ENCODE data around the gene CLCA2.

Gene CLCA2

DNA sequence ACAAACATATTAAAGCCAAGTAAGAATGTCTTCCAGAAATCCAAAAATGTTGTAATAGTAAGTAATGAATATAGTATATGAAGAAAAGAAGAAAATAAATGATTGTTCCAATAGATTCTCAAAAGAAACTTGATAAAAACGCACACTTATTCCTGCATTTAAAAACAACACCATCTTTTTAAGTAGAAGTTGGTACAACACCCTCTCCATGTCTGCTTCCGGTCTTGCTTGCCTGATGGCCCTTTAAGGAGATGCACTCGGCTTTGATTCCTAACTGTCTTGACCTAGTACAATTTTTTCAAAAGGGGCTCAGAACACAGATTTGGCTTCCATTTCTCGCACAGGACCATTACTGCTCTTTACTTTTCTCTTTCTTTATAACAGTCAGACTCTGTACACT is 53.7 kb downstream of the CLCA2 start:
- DNase-seq: no peak

DNA sequence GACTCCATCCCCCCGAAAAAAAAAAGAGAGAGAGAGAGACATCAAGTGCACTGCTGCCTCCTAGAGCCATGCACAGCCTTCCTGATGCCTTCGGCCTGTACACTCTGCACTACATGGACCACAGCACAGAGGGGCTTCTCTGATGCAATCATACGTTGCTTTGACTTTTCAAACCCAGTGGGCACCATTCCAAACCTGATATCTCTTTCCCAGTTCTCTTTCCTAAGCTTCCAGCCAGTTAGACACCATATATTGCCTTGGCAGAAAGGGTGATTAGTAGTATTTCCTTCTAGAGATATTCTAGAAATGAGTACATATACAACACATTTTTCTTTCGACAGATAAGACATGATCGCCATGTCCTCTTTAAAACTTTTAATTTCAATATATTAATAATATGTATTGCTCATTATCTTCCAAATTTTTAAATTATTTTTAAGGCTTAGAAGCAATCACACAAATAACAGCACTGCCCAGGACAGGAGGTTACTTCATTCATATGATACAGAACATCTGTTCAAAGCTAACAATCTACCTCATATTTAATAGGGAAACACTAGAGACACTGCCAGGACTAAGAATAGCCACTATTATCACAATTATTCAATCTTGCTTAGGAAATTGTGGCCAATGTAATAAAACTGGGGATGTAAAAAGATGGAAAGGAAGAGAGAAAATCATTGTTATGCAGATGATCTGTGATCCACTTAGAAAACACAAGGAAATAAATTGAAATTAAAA is 54.6 kb downstream of the CLCA2 start:
- no peak for DNase-seq

DNA sequence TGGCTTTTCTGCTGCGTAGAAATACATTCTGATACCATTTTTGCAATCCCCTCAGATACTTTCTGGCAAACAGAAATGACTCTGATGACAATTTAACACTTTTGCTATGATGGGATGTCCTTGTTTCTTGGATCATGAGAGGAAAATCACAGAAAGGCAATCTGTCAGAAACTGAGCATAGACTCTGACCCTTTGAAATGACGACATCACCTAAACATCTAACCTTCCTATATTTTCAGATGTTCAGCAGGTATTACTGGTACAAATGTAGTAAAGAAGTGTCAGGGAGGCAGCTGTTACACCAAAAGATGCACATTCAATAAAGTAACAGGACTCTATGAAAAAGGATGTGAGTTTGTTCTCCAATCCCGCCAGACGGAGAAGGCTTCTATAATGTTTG is 58.0 kb downstream of the CLCA2 start:
- no peak for DNase-seq

DNA sequence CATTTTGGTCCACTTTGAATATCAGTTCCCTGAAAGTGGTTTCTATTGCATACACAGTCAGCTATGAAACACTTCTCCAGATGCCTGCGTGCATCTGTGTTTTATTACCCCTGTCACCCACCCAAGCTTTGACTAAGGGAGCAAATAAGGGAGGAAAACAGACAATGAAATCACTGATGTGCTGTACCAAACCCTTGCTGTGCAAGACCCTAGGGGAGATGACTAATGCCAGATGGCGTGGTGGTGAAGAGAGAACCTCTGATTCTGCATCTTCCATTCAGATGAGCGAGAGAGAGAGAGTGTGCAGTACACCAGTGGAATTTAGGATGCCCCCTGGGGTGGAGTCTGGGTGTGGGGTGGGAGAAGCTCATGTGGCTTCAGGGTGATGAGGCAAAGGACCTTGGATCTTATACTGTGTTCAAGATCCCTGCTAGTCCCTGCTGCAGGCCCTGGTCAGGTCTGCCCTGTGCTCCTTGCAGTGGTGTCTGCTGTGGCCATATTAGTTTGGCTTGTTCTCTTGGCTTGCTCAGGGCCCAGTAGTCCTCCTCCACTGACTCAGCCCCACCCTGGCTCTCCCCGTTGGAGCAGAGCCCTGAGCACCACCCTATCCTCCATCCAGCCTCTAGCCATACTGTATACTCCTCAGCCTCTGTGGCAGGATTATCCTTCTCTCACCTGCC is 63.3 kb downstream of the CLCA2 start:
- no peak for DNase-seq

DNA sequence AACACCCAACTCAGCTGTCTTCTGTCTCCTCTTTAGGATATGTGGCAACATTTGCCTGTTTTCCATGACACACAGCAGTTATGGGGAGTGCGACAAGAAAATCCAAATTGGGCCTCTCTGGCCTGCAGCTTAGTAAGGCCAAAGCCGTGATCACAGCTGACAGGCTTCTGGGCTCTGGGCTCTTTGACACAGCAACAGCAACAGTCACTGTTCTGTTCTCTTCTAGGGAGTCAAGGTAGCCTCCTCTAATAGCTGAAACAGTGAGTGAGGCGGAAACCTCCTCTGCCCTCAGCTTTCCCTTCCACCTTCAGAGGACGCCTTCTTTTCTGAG is 63.8 kb downstream of the CLCA2 start:
- DNase-seq: no peak

DNA sequence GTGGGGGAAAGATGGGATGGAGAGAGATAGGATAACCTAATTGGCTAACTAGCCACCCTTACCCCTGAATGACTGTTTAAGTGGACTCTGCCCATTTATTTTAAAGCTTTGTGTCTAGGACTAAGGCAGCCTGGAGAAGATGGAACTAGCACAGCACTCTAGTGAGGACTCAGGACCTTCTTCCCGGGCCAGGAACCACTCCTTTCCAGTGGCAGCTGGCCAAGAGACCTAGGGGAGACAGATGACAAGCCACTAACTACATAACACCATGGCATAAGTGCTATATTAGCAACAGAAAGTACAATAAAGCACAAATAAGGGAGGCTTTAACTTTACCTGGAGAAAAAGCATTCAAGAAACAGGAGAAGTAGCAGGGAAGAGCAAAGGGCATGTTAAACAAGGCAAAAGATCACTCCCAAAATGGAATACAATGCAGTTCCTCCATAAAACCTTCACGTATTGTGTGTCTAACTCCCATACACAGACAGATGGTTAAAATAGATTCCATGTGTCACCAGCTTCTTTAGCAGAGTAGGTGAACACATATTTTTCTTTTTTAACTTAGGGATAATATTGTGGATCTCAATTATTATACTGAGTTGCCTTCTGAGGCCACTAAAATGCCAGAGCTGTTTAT is 65.4 kb downstream of the CLCA2 start:
- DNase-seq: no peak

DNA sequence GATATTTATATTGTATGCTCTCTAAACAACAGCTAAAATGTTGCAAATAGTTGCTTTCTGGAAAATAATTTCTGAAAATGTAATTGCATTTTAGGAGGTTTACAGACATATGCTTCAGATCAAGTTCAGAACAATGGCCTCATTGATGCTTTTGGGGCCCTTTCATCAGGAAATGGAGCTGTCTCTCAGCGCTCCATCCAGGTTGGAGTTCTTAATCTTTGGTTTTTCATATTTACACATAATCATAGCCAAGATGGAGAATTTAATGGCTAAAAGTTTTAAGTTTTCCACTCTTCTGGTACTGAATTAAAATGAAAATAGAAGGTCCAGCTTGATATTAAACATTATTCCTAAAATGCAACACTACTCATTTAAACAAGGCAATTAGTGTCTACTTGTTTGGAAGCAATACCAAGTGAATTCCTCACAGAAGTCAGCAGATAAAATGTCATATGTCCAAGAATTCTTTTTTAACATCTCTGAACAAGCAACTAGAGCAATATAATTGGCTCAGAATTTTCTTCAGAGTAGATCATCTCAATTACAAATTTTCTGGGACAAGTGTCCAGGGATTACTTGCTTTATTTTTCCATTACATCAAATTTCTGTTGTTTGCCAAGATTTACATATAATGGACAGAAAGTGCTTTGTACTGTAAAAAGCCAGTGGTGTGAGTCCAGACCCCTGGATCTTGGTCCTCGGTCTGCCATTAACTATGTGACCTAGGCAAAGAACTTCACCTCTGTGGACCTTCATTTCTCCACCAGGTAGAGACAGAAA is 67.4 kb downstream of the CLCA2 start:
- DNase-seq: no peak

DNA sequence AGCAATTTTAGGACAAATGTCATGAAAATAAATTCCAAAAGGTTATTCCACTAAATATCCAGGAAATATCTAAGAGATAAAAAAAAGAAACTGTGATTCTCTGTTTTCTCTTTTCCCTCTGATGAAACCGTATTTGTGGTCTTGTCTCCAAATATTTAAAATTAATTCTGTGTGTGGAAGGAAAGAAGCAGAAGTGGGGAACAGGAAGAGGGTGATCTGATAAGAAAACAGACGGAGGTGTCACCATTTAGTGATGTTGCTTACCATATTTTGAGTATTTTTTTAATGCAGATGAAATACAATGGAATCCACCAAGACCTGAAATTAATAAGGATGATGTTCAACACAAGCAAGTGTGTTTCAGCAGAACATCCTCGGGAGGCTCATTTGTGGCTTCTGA is 74.3 kb downstream of the CLCA2 start:
- DNase-seq: no peak

DNA sequence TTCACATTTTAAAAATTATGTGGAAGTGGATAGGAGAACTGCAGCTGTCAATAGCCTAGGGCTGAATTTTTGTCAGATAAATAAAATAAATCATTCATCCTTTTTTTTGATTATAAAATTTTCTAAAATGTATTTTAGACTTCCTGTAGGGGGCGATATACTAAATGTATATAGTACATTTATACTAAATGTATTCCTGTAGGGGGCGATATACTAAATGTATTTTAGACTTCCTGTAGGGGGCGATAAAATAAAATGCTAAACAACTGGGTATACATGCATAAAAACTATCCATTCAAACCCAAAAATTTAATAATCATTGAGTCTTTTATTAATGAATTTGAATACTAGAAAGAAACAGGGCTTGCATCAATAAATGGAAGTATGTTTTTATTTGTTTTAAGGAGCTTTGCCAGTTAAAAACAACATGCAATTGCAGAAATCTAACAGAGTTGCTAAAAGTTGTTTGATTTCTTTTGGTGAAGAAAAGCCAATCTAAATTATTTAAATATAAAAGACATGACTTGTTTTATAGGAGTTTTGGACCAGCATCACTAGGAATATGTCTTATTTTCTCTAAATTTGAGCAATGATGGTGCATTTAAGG is 76.1 kb downstream of the CLCA2 start:
- DNase-seq: peak; percentile 42

DNA sequence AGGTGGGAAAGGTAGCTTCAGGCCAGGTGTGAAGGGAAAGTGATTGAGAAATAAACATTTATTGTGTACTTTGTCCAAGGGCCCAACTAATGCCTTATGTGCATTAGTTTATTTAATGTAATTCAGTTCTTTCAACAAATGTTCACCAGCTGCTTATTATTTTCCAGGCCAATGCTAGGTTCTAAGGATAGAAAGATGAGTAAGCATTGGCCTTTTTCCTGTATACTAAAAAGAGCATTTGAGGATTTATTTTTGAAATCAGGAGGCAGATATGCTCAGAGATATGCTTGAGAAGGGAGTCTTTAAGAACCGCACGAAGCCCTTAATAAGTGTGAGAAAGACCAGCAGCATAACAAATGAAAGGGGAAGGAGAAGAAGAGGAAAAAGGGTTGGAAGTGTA is 76.7 kb downstream of the CLCA2 start:
- DNase-seq: no peak

DNA sequence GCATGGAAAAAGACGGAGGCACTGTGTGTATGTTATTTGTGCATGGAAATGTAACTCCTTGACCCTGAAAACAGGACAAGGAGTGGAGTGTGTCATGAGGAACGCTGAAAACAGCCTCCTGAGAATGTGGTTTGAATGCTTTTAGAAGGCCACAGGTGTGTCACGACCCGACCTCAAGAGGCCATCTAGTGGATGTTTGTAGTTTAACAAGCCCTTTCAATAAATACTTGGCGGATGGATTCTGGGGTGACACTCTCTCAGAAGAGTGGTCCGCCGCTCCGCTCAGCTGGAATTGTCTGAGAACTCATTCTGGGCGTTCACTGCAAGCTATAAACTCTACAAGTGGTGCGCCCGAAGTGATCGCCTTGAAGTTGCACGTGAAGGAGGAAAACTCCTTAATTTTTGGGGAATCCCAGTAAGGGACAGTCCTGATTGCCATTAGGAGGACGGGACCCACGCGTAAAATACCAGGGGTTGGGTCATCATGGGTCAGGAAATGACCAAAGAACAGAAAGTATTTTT is 78.2 kb downstream of the CLCA2 start:
- peak; percentile 33 for DNase-seq

DNA sequence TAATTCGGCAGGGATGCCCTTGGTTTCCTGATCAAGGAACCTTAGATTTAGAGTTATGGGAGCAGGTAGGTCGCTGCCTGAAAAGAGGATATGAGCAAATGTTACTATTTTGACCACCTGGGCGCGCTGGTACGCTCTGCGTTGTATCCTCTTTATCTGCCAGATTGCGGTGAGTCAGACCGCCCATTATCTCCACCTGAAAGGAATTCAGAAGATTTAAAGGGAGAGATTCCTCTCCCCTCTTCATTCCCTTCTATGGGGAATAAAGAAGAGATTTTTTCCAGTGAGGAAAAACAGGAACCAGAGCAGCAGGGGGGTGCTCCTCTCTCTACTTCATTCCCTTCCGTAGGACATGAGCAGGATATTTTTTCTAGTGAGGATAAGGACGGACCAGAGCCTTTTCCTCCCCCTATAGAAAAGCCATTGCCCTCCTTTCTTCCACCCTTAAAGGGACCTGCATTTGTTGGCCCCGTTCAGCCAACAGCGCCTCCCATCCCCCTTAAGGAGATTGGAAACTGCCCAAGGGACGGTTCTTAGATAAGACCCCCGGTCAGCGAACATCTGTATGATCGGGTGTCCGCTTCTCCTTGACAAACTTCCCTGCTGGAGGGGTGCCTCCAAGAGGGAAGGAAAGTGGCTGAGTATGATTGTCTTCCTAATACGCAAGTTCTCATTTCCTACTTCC is 78.9 kb downstream of the CLCA2 start:
- peak; percentile 9 for DNase-seq

DNA sequence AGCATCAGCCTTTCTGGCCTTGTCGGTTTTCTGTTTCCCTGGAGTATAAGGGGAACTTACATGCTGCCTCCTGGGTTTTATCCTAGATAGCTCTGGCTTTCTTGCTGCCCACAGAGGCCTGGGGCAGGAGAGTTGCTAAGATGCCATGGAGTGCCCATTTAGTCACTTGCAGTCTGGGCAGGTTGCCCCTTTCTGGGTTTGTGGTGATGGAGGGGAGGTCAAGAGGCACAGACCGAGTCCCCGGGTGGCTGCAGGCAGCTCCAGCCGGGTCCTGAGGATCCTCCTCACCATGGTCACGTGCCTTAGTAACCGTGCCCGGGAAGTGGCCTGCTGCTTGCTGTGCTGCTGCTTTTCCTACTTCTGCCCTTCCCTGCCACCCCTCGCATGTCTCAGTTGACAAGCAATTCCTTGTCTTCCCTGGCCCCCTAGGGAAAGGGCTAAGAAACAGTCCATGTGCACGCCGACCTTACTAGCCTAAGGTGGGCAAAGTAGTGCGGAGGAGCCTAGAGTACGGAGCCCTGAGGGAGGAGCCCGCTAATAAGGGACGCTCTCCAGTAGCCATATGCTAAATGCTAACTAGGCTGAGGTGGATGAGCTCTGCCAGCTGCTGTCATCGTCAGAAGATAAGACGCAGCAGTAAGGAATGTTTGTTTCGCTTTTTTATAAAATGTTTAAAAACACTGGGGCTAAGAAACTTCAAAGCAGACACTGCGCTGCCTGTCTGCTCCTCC is 79.6 kb downstream of the CLCA2 start:
- no peak for DNase-seq

DNA sequence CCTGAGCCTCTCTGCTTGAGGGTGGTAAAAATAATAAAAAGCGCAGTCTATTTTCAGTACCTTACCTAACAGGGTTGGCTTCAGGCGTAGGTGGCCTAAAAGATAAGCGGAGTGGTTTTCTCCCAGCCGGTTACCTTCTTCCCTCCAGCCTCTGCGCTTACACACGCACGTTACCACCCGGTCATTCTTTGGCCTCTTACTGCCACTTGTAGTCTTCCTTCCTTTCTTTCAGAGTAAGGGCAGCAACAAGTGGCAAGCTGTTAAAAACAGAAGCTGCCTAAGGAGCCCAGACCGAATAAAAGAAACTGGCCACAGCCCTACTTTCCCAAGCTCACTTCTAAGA is 80.1 kb downstream of the CLCA2 start:
- DNase-seq: no peak

DNA sequence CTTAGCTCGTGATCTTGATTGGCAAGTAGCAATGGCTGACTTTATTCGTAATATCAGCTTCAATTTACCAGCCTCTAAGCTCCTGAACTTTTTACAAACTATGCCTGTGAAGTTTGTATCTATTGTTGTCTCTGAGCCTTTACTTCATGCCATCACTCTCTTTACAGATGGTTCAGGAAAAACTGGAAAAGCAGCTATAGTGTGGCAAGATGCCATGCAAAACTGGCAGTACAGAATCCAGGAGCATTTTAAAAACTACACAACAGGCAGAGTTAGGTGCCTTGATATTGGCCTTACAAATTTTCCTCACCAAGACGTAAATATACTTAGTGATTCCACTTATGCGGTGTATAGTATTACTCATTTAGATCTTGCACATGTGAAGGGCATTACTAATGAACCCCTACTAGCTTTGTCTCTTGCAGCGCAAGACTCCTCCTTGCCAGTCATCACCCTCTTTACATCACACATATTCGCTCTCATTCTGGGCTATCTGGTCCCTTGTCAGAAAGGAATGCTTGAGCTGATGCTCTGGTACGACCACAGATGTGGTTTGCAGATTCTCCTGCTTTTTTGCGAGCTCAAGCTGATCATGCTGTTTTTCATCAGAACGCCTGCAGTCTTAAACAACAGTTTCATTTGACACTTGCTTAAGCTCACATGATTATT is 81.1 kb downstream of the CLCA2 start:
- DNase-seq: no peak

DNA sequence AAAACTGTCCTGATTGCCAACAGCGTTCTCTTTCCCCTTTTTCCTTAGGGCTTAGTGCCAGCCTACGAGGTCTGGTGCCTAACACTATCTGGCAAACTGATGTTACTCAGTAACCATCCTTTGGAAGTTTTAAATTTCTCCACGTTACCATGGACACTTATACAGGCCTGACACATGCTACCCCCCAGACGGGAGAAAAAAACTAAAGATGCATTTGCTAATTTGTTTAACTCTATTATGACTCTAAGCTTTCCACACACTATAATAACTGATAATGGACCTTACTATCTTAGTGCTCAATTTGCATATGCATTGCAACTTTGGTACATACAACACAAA is 81.6 kb downstream of the CLCA2 start:
- no peak for DNase-seq
